Transverse colon (tissue), 4 donors: Measurements from ENCODE around the gene HJURP. TPM values are rescaled to one million over a fixed set of nuclear protein-coding genes. Genes with fewer than 3 reads are reported as not detected.

Experiments
- DNase-seq: peaks from one replicate; pipeline ENCODE4 v3.0.0-alpha.2; 2019
- H3K27ac ChIP-seq, 4 donors: fragments of 200-600 bp; sonication (generic); 2 replicates each; pipeline ENCODE4 v1.5.1; 2016 to 2018; ENCODE audit warnings: inconsistent platforms in 4 of 4
- H3K27me3 ChIP-seq: fragments of 200-600 bp; sonication (generic); 2 replicates; pipeline ENCODE4 v1.5.1; 2017; ENCODE audit warnings: inconsistent platforms
- H3K36me3 ChIP-seq, 4 donors: fragments of 200-600 bp; sonication (generic); 2 replicates each; pipeline ENCODE4 v1.5.1; 2017 to 2019; ENCODE audit warnings: inconsistent platforms in 4 of 4
- H3K4me1 ChIP-seq, 4 donors: fragments of 200-600 bp; sonication (generic); 2 replicates each; pipeline ENCODE4 v1.5.1; 2017 to 2020; ENCODE audit warnings: inconsistent platforms in 4 of 4
- H3K4me3 ChIP-seq, 4 donors: fragments of 200-600 bp; sonication (generic); 1 replicate in 1 of 4; 2 replicates in 3 of 4; pipeline versions ENCODE4 v1.5.1 to v1.6.1; 2017 to 2019; ENCODE audit warnings: inconsistent platforms in 4 of 4
- H3K9me3 ChIP-seq, 2 donors: fragments of 200-600 bp; sonication (generic); 2 replicates each; pipeline ENCODE4 v1.5.1; 2017 to 2019; ENCODE audit warnings: inconsistent platforms in 2 of 2
- EP300 ChIP-seq: sonication (generic); formaldehyde crosslinking; IDR thresholded peaks from one replicate; pipeline ENCODE4 v1.6.1; 2017; ENCODE audit warnings: antibody characterized with exemption, low read depth
- POLR2A ChIP-seq: fragments of 450-650 bp; IDR thresholded peaks from one replicate; pipeline ENCODE4 v1.6.1; 2016; ENCODE audit warnings: antibody characterized with exemption, mild to moderate bottlenecking, moderate library complexity
- POLR2AphosphoS5 ChIP-seq, 3 donors: sonication (generic); formaldehyde crosslinking; IDR thresholded peaks; one replicate each; pipeline ENCODE4 v1.6.1; 2016; ENCODE audit warnings: antibody characterized with exemption in 3 of 3
- WGBS, 2 donors: methylation state at CpG; one replicate each; pipeline ENCODE4 v1.1.5; 2018; ENCODE audit warnings: low coverage in 1 of 2; 5-methylcytosine and 5-hydroxymethylcytosine counted together
- in situ Hi-C, 4 donors: fragments of 200-750 bp; cut with MboI; loops; one replicate each; pipeline versions ENCODE4 v1.15.0 to v1.15.1; 2017; ENCODE audit warnings: low sequenced_read_pairs in 3 of 4, low pct_ligation_motif_present in 1 of 4, low pct_unique_long_range_greater_than_20kb in 1 of 4
- intact Hi-C: fragments of 100-400 bp; cut with DNase I; formaldehyde crosslinking; loops from one replicate; pipeline ENCODE4 v1.15.1; 2023; ENCODE audit warnings: low total_unique reads
- total RNA-seq, 4 donors: library from RNA; depleted of rRNA; stranded (reverse); fragments of >200 nt; gene quantifications; one replicate each; pipeline ENCODE4 v1.1.0, GENCODE V29; 2016
- TF ChIP-seq, protein P1 (sequence below), 5 experiments: fragments of 200-600 bp in 3 of 5; fragments of 450-650 bp in 2 of 5; sonication (generic) in 3 of 5; IDR thresholded peaks; 1 replicate in 2 of 5; 2 replicates in 3 of 5; pipeline ENCODE4 v1.5.1; 2016 to 2017; ENCODE audit warnings: antibody characterized with exemption in 5 of 5, inconsistent platforms in 3 of 5, mild to moderate bottlenecking in 2 of 5, moderate library complexity in 1 of 5

Gene HJURP
- total RNA-seq, 4 donors from 2014 or later, result 1.9 to 29.5 (median 2.1) TPM; not detected in 1

DNA sequence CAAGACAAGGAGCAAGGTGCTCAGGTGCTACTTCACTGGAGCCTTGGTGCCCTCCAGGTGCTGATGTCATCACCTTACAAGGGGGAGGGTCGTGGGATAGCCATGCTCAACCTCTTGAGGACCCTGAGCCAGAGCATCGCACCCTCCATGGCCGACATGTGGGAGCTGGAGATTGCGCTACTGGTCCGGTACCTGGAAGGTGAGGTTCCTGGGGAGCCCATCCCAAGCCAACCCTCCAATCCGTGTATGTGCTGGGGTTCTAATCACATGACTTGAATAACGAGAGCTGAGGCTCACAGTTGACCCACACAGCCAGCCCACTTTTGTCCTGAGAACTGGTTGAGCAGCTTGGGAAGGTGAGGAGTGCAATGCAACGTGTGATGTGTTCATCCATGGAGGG, 50.3 kb downstream of the HJURP start:
- TF ChIP-seq, protein P1, sequence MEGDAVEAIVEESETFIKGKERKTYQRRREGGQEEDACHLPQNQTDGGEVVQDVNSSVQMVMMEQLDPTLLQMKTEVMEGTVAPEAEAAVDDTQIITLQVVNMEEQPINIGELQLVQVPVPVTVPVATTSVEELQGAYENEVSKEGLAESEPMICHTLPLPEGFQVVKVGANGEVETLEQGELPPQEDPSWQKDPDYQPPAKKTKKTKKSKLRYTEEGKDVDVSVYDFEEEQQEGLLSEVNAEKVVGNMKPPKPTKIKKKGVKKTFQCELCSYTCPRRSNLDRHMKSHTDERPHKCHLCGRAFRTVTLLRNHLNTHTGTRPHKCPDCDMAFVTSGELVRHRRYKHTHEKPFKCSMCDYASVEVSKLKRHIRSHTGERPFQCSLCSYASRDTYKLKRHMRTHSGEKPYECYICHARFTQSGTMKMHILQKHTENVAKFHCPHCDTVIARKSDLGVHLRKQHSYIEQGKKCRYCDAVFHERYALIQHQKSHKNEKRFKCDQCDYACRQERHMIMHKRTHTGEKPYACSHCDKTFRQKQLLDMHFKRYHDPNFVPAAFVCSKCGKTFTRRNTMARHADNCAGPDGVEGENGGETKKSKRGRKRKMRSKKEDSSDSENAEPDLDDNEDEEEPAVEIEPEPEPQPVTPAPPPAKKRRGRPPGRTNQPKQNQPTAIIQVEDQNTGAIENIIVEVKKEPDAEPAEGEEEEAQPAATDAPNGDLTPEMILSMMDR (IDR thresholded peaks at IDR 0.05), result no peak
- TF ChIP-seq POLR2AphosphoS5 (IDR thresholded peaks at IDR 0.05), result no peak
- TF ChIP-seq EP300, result no peak
- TF ChIP-seq POLR2A, result no peak
- no peak for DNase-seq
- Histone ChIP-seq H3K36me3 (no peaks in the 10 kb centered on the region), H3K4me3 (no peak overlapping the region), H3K27ac (no peak overlapping the region), H3K27me3 (no peaks in the 10 kb centered on the region), H3K4me1 (no peaks in the 10 kb centered on the region), H3K9me3 (no peaks in the 10 kb centered on the region)
- in situ Hi-C loops, result no loop called here
- intact Hi-C loops, result no loop called here
- WGBS, 2 donors, result 60% methylated on average over 7 of the region's 8 CpGs; no CpG with 5 or more reads in 1 of the 2 donors

DNA sequence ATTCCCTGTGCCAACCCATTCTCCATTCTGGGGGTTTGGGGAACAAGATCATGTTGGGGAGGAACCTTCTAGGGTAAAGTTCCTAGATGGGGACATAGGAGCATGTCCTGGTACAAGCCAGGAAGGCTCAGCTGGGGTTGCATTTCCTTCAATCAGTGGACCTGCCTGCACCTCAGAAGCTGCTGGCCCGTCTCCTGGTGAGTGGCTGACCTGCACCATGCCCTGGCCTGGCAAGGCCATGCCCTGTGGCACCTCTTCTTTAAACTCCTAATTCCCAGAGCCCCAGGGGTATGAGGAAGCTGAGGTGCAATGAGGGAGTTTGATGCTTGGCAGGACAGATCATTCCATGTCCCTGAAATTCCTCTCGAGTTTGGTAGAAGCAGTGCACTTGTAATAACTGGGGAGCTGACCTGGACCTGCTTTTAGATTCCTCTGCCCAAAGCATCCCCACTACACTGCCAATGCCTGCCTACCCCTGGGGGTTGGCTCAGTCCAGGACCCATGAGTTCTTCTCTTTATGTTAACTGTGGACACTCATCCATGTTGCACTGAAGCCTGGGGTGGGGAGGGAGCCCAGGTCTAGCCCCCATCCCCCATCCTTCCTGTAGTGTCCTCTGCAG, 50.9 kb downstream of the HJURP start:
- H3K9me3 ChIP-seq, result no peaks in the 10 kb centered on the region
- no peak overlapping the region for H3K27ac ChIP-seq
- TF ChIP-seq POLR2A (no peak), POLR2AphosphoS5 (IDR thresholded peaks at IDR 0.05) (no peak), EP300 (no peak)
- TF ChIP-seq, protein P1 (IDR thresholded peaks at IDR 0.05), result no peak
- H3K4me1 ChIP-seq, result no peaks in the 10 kb centered on the region
- DNase-seq, result no peak
- 69% methylated on average over 2 of the region's 2 CpGs; no CpG with 5 or more reads in 1 of the 2 donors for WGBS, 2 donors
- H3K36me3 ChIP-seq, result no peaks in the 10 kb centered on the region
- intact Hi-C loops (no loop called here), in situ Hi-C loops (no loop called here)
- no peak overlapping the region for H3K4me3 ChIP-seq
- H3K27me3 ChIP-seq, result no peaks in the 10 kb centered on the region

DNA sequence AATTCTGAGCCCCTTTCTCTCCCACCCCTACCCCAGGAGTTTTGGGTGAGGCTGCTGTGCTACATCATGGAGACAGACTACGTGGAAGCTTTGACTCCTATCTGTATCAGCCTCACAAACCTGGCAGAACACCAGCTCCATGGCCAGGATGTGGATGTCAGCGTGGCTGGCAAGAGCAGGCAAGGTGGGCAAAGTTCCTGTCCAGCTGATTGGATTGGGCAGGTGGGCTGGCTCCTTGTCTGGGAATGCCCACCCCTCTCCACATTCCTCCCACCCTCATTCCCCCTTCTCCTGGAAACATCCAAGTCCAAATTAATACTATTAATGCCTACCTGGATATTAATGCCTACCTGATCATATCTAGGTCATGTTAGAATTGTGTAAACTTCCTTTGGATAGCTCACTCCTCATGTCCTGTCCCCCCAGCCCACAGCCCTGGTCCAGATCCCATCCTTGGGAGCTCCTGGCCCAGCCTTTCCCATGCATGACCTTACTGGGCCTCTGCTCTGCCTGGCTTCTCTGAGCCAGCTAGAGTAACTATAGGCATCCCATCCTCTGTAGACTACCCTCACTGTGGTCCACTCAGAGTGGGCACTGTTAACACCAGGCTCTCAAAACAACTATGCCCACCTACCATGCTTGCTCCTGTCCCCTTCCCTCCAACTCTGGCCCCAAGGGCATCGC, 52.1 kb downstream of the HJURP start:
- Histone ChIP-seq H3K9me3 (no peaks in the 10 kb centered on the region), H3K4me1 (no peaks in the 10 kb centered on the region), H3K27ac (no peak overlapping the region), H3K4me3 (no peak overlapping the region), H3K27me3 (no peaks in the 10 kb centered on the region), H3K36me3 (no peaks in the 10 kb centered on the region)
- no peak for DNase-seq
- no peak for TF ChIP-seq POLR2AphosphoS5 (IDR thresholded peaks at IDR 0.05)
- intact Hi-C loops (no loop called here), in situ Hi-C loops (no loop called here)
- WGBS, 2 donors, result 89% methylated on average over 3 of the region's 3 CpGs; no CpG with 5 or more reads in 1 of the 2 donors

DNA sequence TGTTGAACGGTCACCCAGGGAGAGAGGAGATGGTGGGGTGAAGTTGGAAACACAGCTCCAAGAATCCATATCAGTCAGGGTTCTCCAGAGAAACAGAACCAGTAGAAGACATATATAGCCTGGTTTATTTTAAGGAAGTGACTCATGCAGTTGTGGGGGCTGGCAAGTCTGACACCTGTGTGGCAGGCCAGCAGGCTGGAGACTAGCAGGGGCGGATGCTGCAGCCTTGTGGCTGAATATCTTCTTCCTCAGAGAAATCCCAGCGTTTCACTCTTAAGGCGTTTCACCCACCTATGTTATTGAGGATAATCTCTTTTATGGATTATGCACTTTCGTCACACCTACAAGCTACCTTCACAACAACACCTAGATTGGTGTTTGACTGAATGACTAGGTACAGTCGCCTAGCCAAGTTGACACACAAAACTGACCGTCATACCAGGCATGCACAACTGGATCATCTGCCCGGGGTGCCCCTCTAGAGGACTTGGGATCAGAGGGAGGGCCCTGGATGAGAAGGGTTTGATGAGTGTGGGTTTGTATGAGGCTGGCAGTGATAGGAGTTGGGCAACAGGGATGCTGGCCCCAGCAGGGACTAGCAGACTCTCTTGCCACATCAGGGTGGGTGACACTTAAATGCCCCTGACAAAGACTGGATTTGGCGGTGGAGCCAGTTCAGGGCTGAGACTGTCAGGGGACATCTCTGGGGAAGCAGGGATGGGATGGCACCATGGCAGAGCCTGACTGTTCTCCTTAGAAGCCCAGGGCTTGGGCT, 52.8 kb downstream of the HJURP start:
- TF ChIP-seq EP300 (no peak), POLR2A (no peak), POLR2AphosphoS5 (IDR thresholded peaks at IDR 0.05) (no peak)
- TF ChIP-seq, protein P1 (IDR thresholded peaks at IDR 0.05), result no peak
- intact Hi-C loops, result no loop called here
- in situ Hi-C loops, result no loop called here
- H3K36me3 ChIP-seq, result no peaks in the 10 kb centered on the region
- no peaks in the 10 kb centered on the region for H3K27me3 ChIP-seq
- H3K27ac ChIP-seq, result no peak overlapping the region
- no peaks in the 10 kb centered on the region for H3K4me1 ChIP-seq
- H3K4me3 ChIP-seq, result no peak overlapping the region
- 79 to 87% methylated on average over 3 to 9 of the region's 9 CpGs for WGBS, 2 donors
- no peak for DNase-seq
- H3K9me3 ChIP-seq, result no peaks in the 10 kb centered on the region
